SK-N-SH (cell line): Measurements from ENCODE around the gene MFAP2. TPM values are rescaled to one million over a fixed set of nuclear protein-coding genes. Genes with fewer than 3 reads are reported as not detected.

Experiments
- CTCF ChIA-PET: fragments of 300-600, 350-600 bp; formaldehyde crosslinking; extraction: SDS; loops from one replicate; lab custom pipeline; 2021; lab: Yijun Ruan, JAX
- POLR2A ChIA-PET: fragments of 350-600 bp; sonication (Branson Sonifier 250); formaldehyde crosslinking; extraction: SDS; loops from one replicate; lab custom pipeline; 2020; ENCODE audit warnings: antibody characterized with exemption, inconsistent platforms; lab: Yijun Ruan, JAX
- DNase-seq: peaks from one replicate; pipeline ENCODE4 v3.0.0; 2012
- H2AFZ ChIP-seq: fragments of 200-600 bp; sonication (generic); 2 replicates; pipeline ENCODE4 v1.8.1; 2016; ENCODE audit warnings: antibody characterized with exemption, mild to moderate bottlenecking, low read depth
- H3F3A ChIP-seq: fragments of 200-600 bp; sonication (generic); replicated peaks from 2 replicates; pipeline ENCODE3; 2016; ENCODE audit warnings: antibody characterized with exemption, mild to moderate bottlenecking; ENCODE audit not compliant: insufficient read depth
- H3K27ac ChIP-seq, 2 experiments: fragments of 200-500 bp in 1 of 2; fragments of 200-600 bp in 1 of 2; sonication (Bioruptor generic) in 1 of 2; sonication (generic), shearing (Covaris generic) in 1 of 2; 2 replicates each; pipeline versions ENCODE4 v1.5.1 to v1.6.1; 2014 to 2016; ENCODE audit warnings: low read depth in 2 of 2, inconsistent platforms in 1 of 2, low read length in 1 of 2, mild to moderate bottlenecking in 1 of 2, mixed read lengths in 1 of 2
- H3K27me3 ChIP-seq: fragments of 200-600 bp; sonication (generic), shearing (Covaris generic); 2 replicates; pipeline ENCODE4 v1.6.1; 2016; ENCODE audit warnings: mixed run types; ENCODE audit not compliant: insufficient read depth
- H3K36me3 ChIP-seq, 2 experiments: fragments of 200-500 bp in 1 of 2; fragments of 200-600 bp in 1 of 2; sonication (Bioruptor generic) in 1 of 2; sonication (generic) in 1 of 2; replicated peaks in 1 of 2; 2 replicates each; pipeline versions ENCODE3 to v1.5.1; 2014 to 2016; ENCODE audit warnings: low read length in 1 of 2, mild to moderate bottlenecking in 1 of 2; ENCODE audit not compliant: insufficient read depth in 2 of 2, control insufficient read depth in 1 of 2
- H3K4me1 ChIP-seq, 2 experiments: fragments of 200-500 bp in 1 of 2; fragments of 200-600 bp in 1 of 2; sonication (Bioruptor generic) in 1 of 2; sonication (generic), shearing (Covaris generic) in 1 of 2; 2 replicates each; pipeline versions ENCODE4 v1.5.1 to v1.6.1; 2014 to 2016; ENCODE audit warnings: low read depth in 1 of 2, low read length in 1 of 2, mixed run types in 1 of 2; ENCODE audit not compliant: insufficient read depth in 2 of 2, control insufficient read depth in 1 of 2
- H3K4me2 ChIP-seq: fragments of 200-600 bp; sonication (generic), shearing (Covaris generic); 2 replicates; pipeline ENCODE4 v1.6.1; 2017; ENCODE audit warnings: mixed run types
- H3K4me3 ChIP-seq, 2 experiments: fragments of 200-500 bp in 1 of 2; fragments of 200-600 bp in 1 of 2; sonication (Bioruptor generic) in 1 of 2; sonication (generic), shearing (Covaris generic) in 1 of 2; 2 replicates each; pipeline versions ENCODE4 v1.5.1 to v1.8.1; 2014 to 2016; ENCODE audit warnings: low read depth in 2 of 2, inconsistent platforms in 1 of 2, low read length in 1 of 2, mild to moderate bottlenecking in 1 of 2, mixed read lengths in 1 of 2, moderate library complexity in 1 of 2
- H3K79me2 ChIP-seq: fragments of 200-600 bp; sonication (generic); 2 replicates; pipeline ENCODE4 v1.8.1; 2017; ENCODE audit warnings: mild to moderate bottlenecking; ENCODE audit not compliant: insufficient read depth
- H3K9ac ChIP-seq: fragments of 200-600 bp; sonication (generic); 2 replicates; pipeline ENCODE4 v1.6.1; 2017; ENCODE audit warnings: mixed run types
- H3K9me2 ChIP-seq: fragments of 200-600 bp; sonication (generic); 2 replicates; pipeline ENCODE4 v1.6.1; 2017; ENCODE audit warnings: mixed run types
- H3K9me3 ChIP-seq: fragments of 200-600 bp; sonication (generic); 2 replicates; pipeline ENCODE4 v1.6.1; 2017; ENCODE audit warnings: mixed run types, mild to moderate bottlenecking, moderate library complexity
- H4K20me1 ChIP-seq: fragments of 200-600 bp; sonication (generic); 2 replicates; pipeline ENCODE4 v1.6.1; 2017; ENCODE audit warnings: mild to moderate bottlenecking, mixed run types; ENCODE audit not compliant: insufficient read depth
- CHD2 ChIP-seq: fragments of 150-350 bp; IDR thresholded peaks from 2 replicates; pipeline ENCODE4 v1.6.1; 2018; ENCODE audit warnings: low read length; ENCODE audit not compliant: partially characterized antibody
- ELF1 ChIP-seq: IDR thresholded peaks from 2 replicates; pipeline ENCODE4 v1.4.0; 2012
- GABPA ChIP-seq: IDR thresholded peaks from 2 replicates; pipeline ENCODE4 v1.4.0; 2012; ENCODE audit warnings: low read depth, mild to moderate bottlenecking
- GATA2 ChIP-seq: sonication (generic); formaldehyde crosslinking; IDR thresholded peaks from 2 replicates; pipeline ENCODE4 v1.5.0; 2020; ENCODE audit warnings: mild to moderate bottlenecking, missing genetic modification reagents
- IRF3 ChIP-seq: fragments of 150-350 bp; IDR thresholded peaks from 2 replicates; pipeline ENCODE4 v1.6.1; 2016; ENCODE audit warnings: mild to moderate bottlenecking, low read depth, low read length
- JUND ChIP-seq: IDR thresholded peaks from 2 replicates; pipeline ENCODE4 v1.4.0; 2012
- MEF2A ChIP-seq: IDR thresholded peaks from 2 replicates; pipeline ENCODE4 v1.4.0; 2012; ENCODE audit warnings: low read depth, borderline replicate concordance
- RAD21 ChIP-seq: IDR thresholded peaks from 2 replicates; pipeline ENCODE4 v1.6.1; 2012; ENCODE audit warnings: mild to moderate bottlenecking, low read length
- RCOR1 ChIP-seq: fragments of 150-350 bp; IDR thresholded peaks from 2 replicates; pipeline ENCODE4 v1.6.1; 2017; ENCODE audit warnings: antibody characterized with exemption, low read length
- SIN3A ChIP-seq: IDR thresholded peaks from 2 replicates; pipeline ENCODE4 v1.6.1; 2012; ENCODE audit warnings: low read depth, mild to moderate bottlenecking, low read length, moderate library complexity, borderline replicate concordance
- TAF1 ChIP-seq: IDR thresholded peaks from 2 replicates; pipeline ENCODE4 v1.6.1; 2012; ENCODE audit warnings: low read depth, mild to moderate bottlenecking, low read length, moderate library complexity, borderline replicate concordance
- YY1 ChIP-seq: IDR thresholded peaks from 2 replicates; pipeline ENCODE4 v1.4.0; 2012; ENCODE audit warnings: low read depth, mild to moderate bottlenecking
- WGBS: methylation state at CpG from one replicate; pipeline ENCODE4 v1.1.6; 2017; ENCODE audit warnings: low lambda C conversion rate; 5-methylcytosine and 5-hydroxymethylcytosine counted together
- polyA plus RNA-seq, 3 experiments: library from polyadenylated mRNA; depleted of rRNA; stranded (reverse); fragments of >200 nt; gene quantifications; 2 replicates each; pipeline ENCODE4 v1.2.3, GENCODE V29; 2012
- TF ChIP-seq, protein P1 (sequence below): IDR thresholded peaks from 2 replicates; pipeline ENCODE4 v1.4.0; 2012; ENCODE audit warnings: low read depth, borderline replicate concordance

Gene MFAP2
- polyA plus RNA-seq, 1 of the 3 experiments (the other 2 are of a cell fraction) = 189 TPM

- TF ChIP-seq, protein P1, sequence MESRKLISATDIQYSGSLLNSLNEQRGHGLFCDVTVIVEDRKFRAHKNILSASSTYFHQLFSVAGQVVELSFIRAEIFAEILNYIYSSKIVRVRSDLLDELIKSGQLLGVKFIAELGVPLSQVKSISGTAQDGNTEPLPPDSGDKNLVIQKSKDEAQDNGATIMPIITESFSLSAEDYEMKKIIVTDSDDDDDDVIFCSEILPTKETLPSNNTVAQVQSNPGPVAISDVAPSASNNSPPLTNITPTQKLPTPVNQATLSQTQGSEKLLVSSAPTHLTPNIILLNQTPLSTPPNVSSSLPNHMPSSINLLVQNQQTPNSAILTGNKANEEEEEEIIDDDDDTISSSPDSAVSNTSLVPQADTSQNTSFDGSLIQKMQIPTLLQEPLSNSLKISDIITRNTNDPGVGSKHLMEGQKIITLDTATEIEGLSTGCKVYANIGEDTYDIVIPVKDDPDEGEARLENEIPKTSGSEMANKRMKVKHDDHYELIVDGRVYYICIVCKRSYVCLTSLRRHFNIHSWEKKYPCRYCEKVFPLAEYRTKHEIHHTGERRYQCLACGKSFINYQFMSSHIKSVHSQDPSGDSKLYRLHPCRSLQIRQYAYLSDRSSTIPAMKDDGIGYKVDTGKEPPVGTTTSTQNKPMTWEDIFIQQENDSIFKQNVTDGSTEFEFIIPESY = no peak
- no peak for TF ChIP-seq YY1
Observed at GRCh38 chr1:16927711-16928485, 52.5 kb downstream of the MFAP2 start (continued).

DNA sequence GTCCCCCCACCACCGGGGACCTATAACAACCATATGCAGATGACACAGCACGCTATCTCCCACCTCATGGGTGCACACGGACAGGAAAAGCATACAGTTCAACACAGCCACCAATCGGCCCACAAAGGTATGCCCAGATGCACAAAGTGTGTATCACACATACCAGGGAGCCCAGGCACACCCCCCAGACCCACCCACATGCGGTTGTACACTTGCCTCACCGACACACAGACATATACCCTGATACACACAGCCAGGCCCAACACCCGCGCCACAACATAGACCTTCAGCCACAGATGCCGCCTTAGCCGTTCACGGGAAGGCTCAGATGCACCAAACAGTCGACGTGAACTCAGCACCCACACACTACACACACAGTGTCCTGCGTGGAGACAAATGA, 53.2 kb downstream of the MFAP2 start:
- Histone ChIP-seq H3K36me3 (peaks cover 0 to 3% of the 10 kb centered on the region in 2 experiments), H4K20me1 (no peaks in the 10 kb centered on the region), H2AFZ (no peak overlapping the region), H3F3A (no peaks in the 10 kb centered on the region), H3K9ac (no peak overlapping the region), H3K4me1 (peaks cover 0 to 22% of the 10 kb centered on the region in 2 experiments; a peak in 1 of 4 replicates), H3K4me3 (no peak overlapping the region), H3K27ac (no peak overlapping the region), H3K27me3 (no peaks in the 10 kb centered on the region), H3K9me2 (no peaks in the 10 kb centered on the region), H3K9me3 (no peaks in the 10 kb centered on the region), H3K4me2 (no peak overlapping the region), H3K79me2 (no peaks in the 10 kb centered on the region)
- TF ChIP-seq ELF1 (no peak), RAD21 (no peak), MEF2A (no peak), RCOR1 (no peak), SIN3A (no peak), TAF1 (no peak), IRF3 (no peak), CHD2 (no peak), GABPA (no peak), JUND (no peak), GATA2 (CRISPR knock-in tag) (no peak)
- ChIA-PET POLR2A (no interaction called here), CTCF (no interaction called here)
- 88% methylated on average over 14 of the region's 14 CpGs for WGBS
- peak; percentile 37 for DNase-seq
